GM18526 (cell line): ENCODE data around the gene RAD9A.
A peak's percentile ranks its signal among the peaks of the same experiment; 100 is the strongest.

ENCODE experiments used
- POLR2A ChIP-seq: IDR thresholded peaks from 3 replicates; pipeline ENCODE4 v1.6.1; 2011; ENCODE audit not compliant: insufficient read length; ENCODE audit errors: extremely low read depth

RAD9A gene

DNA sequence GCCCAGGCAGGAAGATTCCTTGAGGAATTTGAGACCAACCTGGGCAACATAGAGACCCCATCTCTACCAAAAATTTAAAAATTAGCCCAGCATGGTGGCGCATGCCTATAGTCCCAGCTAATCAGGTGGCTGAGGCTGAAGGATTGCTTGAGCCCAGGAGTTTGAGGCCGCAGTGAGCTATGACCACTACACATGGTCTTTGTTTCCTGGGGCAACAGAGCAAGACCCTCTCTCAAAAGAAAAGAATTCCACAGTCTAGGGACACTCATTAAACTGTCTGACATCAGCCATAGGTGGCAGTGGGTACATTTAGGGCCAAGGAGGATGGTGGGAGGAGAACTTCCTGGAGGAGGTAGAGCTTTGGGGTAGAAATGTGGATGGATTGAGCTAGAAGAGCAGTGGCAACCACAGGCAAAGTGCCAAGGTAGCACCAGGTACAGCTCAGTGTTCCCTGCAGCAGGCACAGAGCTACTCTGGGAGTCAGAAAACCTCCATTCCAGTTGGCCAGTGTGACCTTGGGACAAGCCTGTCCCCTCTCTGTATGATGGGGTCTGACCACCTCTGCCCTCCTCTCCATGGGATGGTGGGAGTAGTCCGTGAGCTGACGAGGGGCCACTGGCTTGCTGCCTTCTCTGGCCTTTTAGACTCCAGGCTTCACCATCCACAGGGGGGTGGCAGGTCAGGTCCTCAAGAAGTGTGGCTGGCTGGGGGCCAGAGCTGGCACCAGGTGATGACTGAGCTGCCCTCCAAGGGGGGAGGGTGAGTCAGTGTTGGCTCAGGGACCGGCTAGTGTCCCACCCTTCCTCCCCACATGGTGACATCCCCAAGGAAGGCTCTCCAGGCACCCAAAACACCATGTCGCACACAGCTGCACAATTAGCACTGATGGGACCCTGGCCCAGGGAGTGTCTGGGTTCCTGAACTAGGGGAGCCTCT, 14.6 kb upstream of the RAD9A start:
- TF ChIP-seq POLR2A = no peak

DNA sequence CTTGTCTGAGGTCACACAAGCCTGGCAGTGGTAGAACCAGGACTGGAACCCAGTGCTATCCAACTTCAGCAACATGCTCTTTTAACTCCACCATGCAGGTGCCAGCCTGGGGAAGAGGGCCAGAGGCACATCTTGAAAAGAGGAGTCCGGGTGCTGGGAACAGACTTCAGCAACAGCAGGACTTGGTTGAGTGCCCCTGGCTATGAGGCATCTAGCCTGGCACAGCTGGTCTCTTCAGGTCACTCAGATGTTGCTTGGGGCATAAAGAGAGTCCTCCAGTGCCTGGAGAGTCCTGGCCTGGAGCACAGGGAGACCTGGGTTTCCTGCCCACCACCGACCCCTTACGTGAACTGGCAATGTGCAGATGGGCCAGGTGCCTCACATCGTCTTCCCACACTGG, 13.2 kb upstream of the RAD9A start:
- TF ChIP-seq POLR2A = no peak

DNA sequence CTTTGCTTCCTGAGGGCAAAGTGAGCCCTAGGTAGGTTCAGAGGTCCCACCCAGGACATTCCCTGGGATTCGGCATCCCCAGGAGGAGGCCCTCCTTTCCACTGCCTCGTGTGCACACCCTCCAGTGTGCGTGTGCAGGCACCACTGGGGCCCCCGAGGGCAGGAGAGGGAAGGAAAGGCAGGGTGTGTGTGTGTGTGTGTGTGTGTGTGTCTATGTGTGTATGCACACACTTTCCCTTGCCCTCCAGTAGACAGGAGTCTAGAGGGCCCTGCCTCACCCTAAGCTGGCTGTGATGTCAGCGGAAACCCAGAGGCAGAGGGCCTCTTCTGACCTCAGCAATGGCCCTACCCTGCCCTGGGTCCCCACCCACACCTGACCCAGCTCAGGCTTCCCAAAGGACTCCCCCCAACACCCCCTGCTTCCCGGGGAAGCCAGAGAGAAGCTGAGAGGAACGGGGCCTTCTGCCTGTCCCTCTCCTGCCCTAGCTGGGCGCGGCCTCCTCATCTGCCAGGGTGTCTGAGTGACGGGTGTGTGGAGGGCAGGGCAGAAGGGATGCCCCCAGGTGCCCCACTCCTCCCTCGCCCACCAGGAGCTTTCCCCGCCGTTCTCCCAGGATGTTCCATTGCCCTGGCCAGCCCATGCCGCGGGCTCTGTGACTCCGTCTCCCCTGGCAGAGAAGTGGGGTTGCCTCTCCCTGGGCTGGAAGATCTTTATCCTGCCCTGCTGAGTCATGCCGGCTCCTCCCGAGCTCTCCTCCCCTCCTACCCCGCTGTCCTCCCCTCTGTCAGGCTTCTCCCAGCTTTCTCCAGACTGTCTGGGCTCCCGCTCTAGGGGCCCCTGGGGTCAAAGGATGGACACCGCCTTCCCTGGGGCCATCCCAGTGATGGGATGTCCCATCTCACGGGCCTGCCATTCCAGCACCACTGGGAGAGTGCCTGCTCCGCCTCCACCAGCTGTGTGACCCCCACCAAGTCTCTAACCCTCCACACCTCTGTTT, 12.4 kb upstream of the RAD9A start:
- no peak for TF ChIP-seq POLR2A

DNA sequence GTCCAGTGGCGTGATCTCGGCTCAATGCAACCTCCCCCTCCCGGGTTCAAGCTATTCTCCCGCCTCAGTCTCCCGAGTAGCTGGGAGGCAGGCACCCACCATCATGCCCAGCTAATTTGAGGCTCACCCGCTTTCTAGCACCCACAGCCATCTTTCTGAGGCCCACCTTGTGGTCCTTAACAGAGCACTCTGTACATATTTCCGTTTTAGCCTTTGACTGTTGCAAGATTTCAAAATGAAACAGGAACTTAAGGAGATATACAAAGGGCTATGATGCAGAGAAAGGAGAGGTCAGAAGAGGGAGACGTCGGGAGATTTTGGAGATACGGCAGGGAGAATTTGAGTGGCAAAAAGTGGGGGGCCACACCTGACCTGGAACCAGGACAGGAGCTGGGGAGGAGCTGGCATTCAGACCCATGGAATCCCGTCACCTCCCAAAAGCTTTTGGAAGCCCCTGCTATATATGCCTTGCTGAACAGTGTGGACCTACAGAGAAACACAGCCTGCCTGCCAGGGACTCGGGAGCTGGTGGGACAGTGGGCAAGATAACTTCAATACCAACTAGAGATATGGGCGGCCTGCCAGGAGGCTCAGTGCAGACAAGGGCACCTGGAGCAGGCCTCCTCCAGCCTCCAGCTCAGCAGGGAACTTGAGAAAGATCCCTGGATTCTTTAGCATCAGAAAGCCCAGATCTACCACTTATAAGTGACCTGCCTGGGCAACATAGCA, 10.4 kb upstream of the RAD9A start:
- TF ChIP-seq POLR2A = peak; percentile 25

DNA sequence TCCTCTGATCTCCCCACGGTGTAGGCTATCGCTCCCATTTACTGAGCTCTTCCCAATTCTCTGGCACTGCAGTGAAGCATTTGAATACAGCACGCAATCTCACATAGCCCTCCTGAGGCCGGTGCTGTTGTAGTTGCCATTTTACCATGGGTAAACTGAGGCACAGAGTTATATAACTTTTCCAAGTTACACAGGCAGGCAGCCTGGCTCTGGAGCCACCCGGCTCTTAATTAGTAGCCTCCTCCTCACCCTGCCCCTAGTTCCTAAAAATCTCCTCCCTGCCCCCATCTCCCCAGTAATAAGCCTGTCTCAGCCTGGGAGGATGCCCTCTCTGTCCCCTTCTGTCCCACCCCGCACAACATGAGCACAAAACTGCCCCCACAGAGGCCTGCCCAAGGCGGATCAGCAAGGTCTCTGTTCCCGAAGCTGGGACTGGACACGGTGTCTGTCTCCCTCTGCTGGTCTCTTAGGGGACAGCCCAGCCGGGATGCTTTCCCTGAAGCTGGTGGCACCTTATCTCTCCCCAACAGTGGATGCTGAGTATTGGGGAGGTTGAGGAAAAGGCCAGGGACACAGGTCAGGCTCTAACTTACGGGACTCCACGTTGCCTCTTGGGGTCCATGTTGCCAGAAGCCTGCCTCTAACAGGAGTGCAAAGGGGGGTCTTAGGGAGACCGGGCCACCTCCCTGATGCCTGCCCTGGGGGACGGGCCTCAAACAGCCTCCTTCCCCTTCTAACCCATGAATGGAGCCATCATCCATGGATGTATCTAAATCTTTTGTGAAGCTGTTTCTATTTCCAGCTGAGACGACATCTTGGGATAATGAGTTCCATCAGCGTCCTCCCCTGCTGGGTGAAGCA, 9.3 kb upstream of the RAD9A start:
- no peak for TF ChIP-seq POLR2A

DNA sequence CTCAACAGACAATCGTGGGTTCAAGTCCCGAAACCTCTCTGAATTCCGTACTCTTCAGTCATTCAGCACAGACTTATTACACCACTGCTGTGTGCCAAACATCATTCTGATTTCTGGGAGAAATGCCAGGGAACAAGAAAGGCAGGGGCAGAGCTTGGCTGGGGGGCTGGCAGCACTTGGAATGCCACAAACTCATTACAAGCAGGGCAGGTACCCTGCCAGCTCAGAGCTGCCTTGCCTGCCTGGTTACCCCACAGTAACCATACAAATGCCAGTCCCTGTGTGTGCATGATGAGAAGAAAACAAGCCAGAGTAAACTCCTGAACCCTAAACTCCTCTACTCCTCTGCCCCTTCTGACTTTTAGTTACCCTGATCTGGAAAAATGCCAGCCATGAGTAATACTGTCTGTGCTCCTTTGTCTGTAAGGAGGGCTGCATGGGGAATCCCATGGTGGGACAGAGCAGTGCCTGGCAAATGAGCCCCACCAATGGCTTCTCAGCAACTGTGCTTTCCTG, 6.9 kb upstream of the RAD9A start:
- no peak for TF ChIP-seq POLR2A

DNA sequence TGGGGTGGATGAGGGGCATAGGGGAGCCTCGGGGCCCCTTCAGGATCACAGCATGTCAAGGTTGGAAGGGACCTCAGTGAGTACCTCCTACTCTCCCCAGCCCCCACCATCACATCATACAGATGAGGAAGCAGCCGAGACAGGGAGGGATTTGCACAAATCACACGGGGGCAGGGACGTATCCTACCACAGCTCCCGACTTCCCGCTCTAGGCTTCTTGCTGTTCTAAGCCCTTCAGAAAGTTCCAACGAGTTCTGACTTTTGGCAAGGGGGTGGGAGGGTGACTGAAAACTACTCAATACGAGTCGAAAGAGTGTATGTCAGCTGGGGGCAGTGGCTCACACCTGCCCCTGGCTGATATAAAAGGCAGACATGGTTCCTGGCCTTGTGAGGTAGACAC, 4.7 kb upstream of the RAD9A start:
- no peak for TF ChIP-seq POLR2A

DNA sequence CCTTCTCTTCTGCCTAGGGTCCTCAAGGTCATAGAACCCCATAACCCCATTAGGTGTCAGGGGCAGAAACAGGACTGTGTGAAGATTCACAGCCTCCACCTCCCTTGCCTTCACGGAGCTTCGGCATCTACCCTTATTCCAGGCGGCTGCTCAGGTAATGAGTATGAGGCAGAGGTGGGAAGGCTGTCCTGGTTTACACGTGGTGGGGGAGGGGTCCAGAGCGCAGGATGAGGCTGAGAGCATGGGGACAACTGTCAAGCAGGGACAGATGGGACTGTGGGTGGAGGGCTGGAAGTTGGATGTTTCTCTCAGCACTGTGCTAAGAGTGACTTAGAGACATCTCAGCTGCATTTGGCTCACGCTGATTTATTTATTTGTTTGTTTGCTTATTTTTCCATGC, 4.3 kb upstream of the RAD9A start:
- TF ChIP-seq POLR2A = no peak

DNA sequence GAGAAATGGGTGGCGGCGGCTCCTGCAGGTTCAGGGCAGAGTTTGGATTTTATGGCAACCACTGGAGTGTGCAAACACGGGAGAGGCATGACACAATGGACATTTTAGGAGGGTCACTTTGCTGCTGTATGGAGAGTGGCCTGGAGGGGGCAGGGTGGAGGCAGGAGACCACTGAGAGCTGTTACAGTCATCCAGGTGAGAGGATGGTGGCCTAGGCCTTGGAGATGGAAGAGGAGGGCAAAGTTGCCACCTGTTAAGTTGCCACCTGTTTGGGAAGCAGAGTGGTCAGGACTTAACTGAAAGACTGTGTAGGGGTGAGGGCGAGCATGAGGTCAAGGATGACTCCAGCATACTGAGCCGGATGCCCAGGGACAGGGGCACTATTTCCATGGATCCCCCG, 2.3 kb upstream of the RAD9A start:
- no peak for TF ChIP-seq POLR2A

DNA sequence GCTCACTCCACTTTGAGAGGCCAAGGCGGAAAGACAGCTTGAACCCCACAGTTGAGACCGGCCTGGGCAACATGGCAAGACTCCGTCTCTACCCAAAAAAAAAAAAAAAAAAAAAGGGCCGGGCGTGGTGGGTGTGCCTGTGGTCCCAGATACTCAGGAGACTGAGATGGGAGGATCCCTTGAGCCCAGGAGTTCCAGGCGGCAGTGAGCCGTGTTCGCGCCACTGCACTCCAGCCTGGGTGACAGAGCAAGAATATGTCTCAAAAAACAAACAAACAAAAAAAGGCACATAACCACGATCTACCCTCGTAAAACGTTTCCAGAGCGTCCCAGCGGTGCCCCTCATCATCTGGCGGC, 861 bp upstream of the RAD9A start:
- TF ChIP-seq POLR2A = no peak

DNA sequence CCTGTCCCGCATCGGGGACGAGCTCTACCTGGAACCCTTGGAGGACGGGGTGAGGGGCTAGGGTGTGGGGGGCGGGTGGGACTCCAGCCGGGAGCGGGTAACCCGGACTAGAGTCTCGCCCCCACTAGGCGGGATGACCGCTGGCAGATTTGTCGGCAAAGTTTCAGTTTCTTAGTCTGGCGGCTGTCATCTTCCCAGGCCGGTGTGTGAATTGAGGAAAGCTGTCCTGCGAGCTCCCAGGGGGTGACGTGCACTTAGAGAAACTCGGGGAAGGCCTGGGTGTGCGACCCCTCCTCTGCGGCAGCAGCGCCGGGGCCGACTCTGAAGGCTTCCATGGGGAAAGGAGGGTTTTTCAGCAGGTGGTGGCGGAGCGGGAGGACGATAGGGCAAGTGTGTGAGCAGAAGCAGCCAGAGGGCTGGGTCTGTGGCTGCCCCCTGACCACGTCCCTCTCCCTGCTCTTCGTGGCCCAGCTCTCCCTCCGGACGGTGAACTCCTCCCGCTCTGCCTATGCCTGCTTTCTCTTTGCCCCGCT, 463 bp downstream of the RAD9A start:
- TF ChIP-seq POLR2A = no peak

DNA sequence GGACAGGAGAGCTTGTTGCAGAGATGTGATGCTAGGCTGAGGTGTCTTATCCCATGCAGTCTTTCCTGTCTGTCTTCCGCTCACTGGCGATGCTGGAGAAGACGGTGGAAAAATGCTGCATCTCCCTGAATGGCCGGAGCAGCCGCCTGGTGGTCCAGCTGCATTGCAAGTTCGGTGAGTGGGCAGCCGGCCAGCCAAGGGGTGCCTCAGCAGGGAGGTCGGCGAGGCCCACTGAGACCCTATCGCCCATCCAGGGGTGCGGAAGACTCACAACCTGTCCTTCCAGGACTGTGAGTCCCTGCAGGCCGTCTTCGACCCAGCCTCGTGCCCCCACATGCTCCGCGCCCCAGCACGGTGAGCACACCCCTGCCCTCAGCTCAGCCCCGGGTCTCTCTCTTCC, 1.7 kb downstream of the RAD9A start:
- TF ChIP-seq POLR2A = no peak

DNA sequence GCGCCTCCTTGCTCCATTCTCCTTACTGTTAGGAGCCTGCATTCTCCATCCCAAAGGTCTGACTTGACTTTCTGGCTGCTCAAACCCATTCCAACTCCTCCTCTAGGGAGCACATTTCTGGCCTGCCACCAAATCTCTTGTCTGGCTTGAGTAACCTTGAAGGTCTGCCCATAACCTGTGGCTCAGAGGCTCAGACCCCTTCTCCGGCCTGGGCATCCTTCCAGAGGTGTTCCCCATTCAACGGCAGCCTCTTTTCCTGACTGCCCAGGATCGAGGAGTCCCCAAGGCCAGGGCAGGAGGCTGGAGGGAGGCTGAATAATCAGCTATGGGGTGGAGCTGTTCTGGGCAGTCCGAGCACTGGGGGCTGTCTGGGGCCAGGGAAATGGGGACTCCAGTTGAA, 2.2 kb downstream of the RAD9A start:
- no peak for TF ChIP-seq POLR2A
